Subcutaneous adipose tissue (tissue), 4 donors: ENCODE results near the gene MUC12. TPM values are rescaled to one million over a fixed set of nuclear protein-coding genes. Genes with fewer than 3 reads are reported as not detected.

Experiments used
- small RNA-seq: library from RNA; depleted of rRNA; stranded (forward); fragments of <200 nt; gene quantifications from one replicate; pipeline ENCODE3, GENCODE V24; 2016
- total RNA-seq, 4 donors: library from RNA; depleted of rRNA; stranded (reverse); fragments of >200 nt; gene quantifications; one replicate each; pipeline ENCODE4 v1.1.0, GENCODE V29; 2016
- TF ChIP-seq, protein P1 (sequence below): fragments of 450-650 bp; IDR thresholded peaks from one replicate; pipeline ENCODE4 v1.5.1; 2016; ENCODE audit warnings: low read depth, mild to moderate bottlenecking, control low read depth, antibody characterized with exemption, moderate library complexity

MUC12 gene
- total RNA-seq, 4 donors from 2014 or later = under 0.01 to 0.34 (median 0.08) TPM

DNA sequence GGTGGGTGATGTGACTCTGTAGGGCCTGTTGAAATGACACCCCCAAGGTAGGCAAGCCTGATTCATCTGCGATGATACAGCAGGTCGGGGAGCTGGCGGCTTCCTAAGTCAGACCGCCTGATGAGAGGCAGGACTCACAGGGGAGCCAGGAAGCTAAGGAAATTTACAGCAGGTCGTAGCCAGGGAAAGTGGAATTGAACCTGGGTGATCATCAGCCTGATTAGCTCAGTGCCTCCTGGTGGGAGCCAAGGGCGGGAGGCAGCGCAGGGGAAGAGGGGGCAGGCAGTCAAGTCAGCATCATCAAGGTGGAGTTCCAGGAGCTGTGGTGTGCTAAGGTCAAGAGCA is 97.4 kb downstream of the MUC12 start:
- TF ChIP-seq, protein P1, sequence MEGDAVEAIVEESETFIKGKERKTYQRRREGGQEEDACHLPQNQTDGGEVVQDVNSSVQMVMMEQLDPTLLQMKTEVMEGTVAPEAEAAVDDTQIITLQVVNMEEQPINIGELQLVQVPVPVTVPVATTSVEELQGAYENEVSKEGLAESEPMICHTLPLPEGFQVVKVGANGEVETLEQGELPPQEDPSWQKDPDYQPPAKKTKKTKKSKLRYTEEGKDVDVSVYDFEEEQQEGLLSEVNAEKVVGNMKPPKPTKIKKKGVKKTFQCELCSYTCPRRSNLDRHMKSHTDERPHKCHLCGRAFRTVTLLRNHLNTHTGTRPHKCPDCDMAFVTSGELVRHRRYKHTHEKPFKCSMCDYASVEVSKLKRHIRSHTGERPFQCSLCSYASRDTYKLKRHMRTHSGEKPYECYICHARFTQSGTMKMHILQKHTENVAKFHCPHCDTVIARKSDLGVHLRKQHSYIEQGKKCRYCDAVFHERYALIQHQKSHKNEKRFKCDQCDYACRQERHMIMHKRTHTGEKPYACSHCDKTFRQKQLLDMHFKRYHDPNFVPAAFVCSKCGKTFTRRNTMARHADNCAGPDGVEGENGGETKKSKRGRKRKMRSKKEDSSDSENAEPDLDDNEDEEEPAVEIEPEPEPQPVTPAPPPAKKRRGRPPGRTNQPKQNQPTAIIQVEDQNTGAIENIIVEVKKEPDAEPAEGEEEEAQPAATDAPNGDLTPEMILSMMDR = no peak

GRCh38 chr7:101068401-101068800 is 99.0 kb downstream of the MUC12 start:
- TF ChIP-seq, protein P1 = no peak

Small RNAs within 50 kb of the gene (small RNA-seq; reads per million reads assigned to genes)
- gene RPS29P15 = not detected

Other genes starting within 250 kb of the MUC12 start
- not detected for gene EPO, start 249.1 kb upstream of the MUC12 start, total RNA-seq
- gene ZAN, start 236.0 kb upstream of the MUC12 start, total RNA-seq = not detected
- gene EPHB4, start 142.0 kb upstream of the MUC12 start, total RNA-seq = 10 to 100 TPM in 3 of 4 donors, 1 to 10 TPM in 1; 9.5 to 53.7 (median 14.7) TPM
- gene SLC12A9, start 116.9 kb upstream of the MUC12 start, total RNA-seq = 10 to 100 TPM in 3 of 4 donors, 1 to 10 TPM in 1; 8.2 to 13.9 (median 11.8) TPM
- gene TRIP6, start 102.2 kb upstream of the MUC12 start, total RNA-seq = 10 to 100 TPM; 24.9 to 53.5 (median 43.1) TPM
- 10 to 100 TPM; 27.9 to 84.4 (median 39.7) TPM for gene SRRT, start 94.5 kb upstream of the MUC12 start, total RNA-seq
- 1 to 10 TPM in 3 of 4 donors, not detected in 1; 1.0 to 6.0 (median 4.6) TPM for gene UFSP1, start 79.8 kb upstream of the MUC12 start, total RNA-seq
- gene ACHE, start 73.7 kb upstream of the MUC12 start, total RNA-seq = under 1 TPM in 2 of 4 donors, not detected in 2; 0.66 to 0.68 TPM
- gene MUC3A, start 20.0 kb upstream of the MUC12 start, total RNA-seq = under 1 TPM; under 0.01 to 0.94 (median 0.24) TPM
- gene MUC17, start 50.5 kb downstream of the MUC12 start, total RNA-seq = under 1 TPM in 1 of 4 donors, not detected in 3; under 0.01 TPM
- 10 to 100 TPM; 11.9 to 47.1 (median 15.3) TPM for gene TRIM56, start 115.9 kb downstream of the MUC12 start, total RNA-seq
- gene SERPINE1, start 157.5 kb downstream of the MUC12 start, total RNA-seq = 10 to 100 TPM in 2 of 4 donors, 1 to 10 TPM in 2; 6.0 to 25.5 (median 11.4) TPM
- 10 to 100 TPM in 3 of 4 donors, 1 to 10 TPM in 1; 7.7 to 42.2 (median 23.8) TPM for gene AP1S1, start 184.9 kb downstream of the MUC12 start, total RNA-seq
- gene VGF, start 196.0 kb downstream of the MUC12 start, total RNA-seq = not detected
- gene NAT16, start 210.7 kb downstream of the MUC12 start, total RNA-seq = not detected
- not detected for gene MOGAT3, start 231.5 kb downstream of the MUC12 start, total RNA-seq
- 10 to 100 TPM; 35.7 to 45.0 (median 42.6) TPM for gene PLOD3, start 248.0 kb downstream of the MUC12 start, total RNA-seq
- 100 to 1,000 TPM in 1 of 4 donors, 10 to 100 TPM in 3; 54.0 to 115 (median 92.2) TPM for gene ZNHIT1, start 248.6 kb downstream of the MUC12 start, total RNA-seq